CD14-positive monocyte (primary cell): ENCODE results near the gene TANC1. TPM values are rescaled to one million over a fixed set of nuclear protein-coding genes. Genes with fewer than 3 reads are reported as not detected.

Source experiments
- DNase-seq, 3 donors: peaks; one replicate each; pipeline ENCODE4 v3.0.0-alpha.2; 2011 to 2022
- H2AFZ ChIP-seq: 2 replicates; pipeline ENCODE4 v1.6.0; 2012; ENCODE audit warnings: mild to moderate bottlenecking, low read depth, low read length, inconsistent platforms; ENCODE audit not compliant: insufficient read depth, poor library complexity, severe bottlenecking
- H3K27ac ChIP-seq, 2 donors: 1 replicate in 1 of 2; 2 replicates in 1 of 2; pipeline ENCODE4 v1.5.1; 2012 to 2013; ENCODE audit warnings: low read length in 2 of 2, control low read depth in 1 of 2, inconsistent platforms in 1 of 2, low read depth in 1 of 2, mild to moderate bottlenecking in 1 of 2
- H3K27me3 ChIP-seq, 2 donors: one replicate each; pipeline versions ENCODE4 v1.6.0 to v1.6.1; 2011 to 2013; ENCODE audit warnings: low read length in 2 of 2; ENCODE audit not compliant: control insufficient read depth in 2 of 2, insufficient read depth in 2 of 2
- H3K36me3 ChIP-seq, 2 donors: replicated peaks in 1 of 2; 1 replicate in 1 of 2; 2 replicates in 1 of 2; pipeline versions ENCODE4 v1.5.1 to v1.6.1; 2012 to 2013; ENCODE audit warnings: low read length in 2 of 2, control low read depth in 1 of 2, inconsistent platforms in 1 of 2, mild to moderate bottlenecking in 1 of 2; ENCODE audit not compliant: insufficient read depth in 2 of 2, control insufficient read depth in 1 of 2
- H3K4me1 ChIP-seq, 2 donors: 1 replicate in 1 of 2; 2 replicates in 1 of 2; pipeline versions ENCODE4 v1.5.1 to v1.6.1; 2012 to 2013; ENCODE audit warnings: low read length in 2 of 2, control low read depth in 1 of 2, inconsistent platforms in 1 of 2, mild to moderate bottlenecking in 1 of 2, moderate library complexity in 1 of 2; ENCODE audit not compliant: insufficient read depth in 2 of 2, control insufficient read depth in 1 of 2
- H3K4me2 ChIP-seq: replicated peaks from 2 replicates; pipeline ENCODE3; 2012; ENCODE audit warnings: low read length, moderate library complexity, mild to moderate bottlenecking; ENCODE audit not compliant: poor library complexity, severe bottlenecking; ENCODE audit errors: extremely low read depth
- H3K4me3 ChIP-seq, 3 experiments: fragments of 200-600 bp in 1 of 3; sonication (generic) in 1 of 3; replicated peaks in 1 of 3; 1 replicate in 2 of 3; 2 replicates in 1 of 3; pipeline ENCODE4 v1.5.1; 2011 to 2013; ENCODE audit warnings: low read length in 3 of 3, mild to moderate bottlenecking in 3 of 3, control low read depth in 2 of 3, low read depth in 2 of 3, inconsistent platforms in 1 of 3, moderate library complexity in 1 of 3
- H3K79me2 ChIP-seq: 2 replicates; pipeline ENCODE4 v1.6.0; 2012; ENCODE audit warnings: mild to moderate bottlenecking, control low read depth, inconsistent platforms, low read length, moderate library complexity; ENCODE audit not compliant: insufficient read depth
- H3K9ac ChIP-seq: 2 replicates; pipeline ENCODE4 v1.6.0; 2017; ENCODE audit warnings: low read length, mild to moderate bottlenecking; ENCODE audit not compliant: insufficient read depth, poor library complexity, severe bottlenecking
- H3K9me3 ChIP-seq, 2 donors: replicated peaks in 1 of 2; 1 replicate in 1 of 2; 2 replicates in 1 of 2; pipeline versions ENCODE4 v1.5.1 to v1.6.1; 2012 to 2013; ENCODE audit warnings: low read length in 2 of 2, control low read depth in 1 of 2; ENCODE audit not compliant: control insufficient read depth in 1 of 2, insufficient read depth in 1 of 2
- H4K20me1 ChIP-seq: 2 replicates; pipeline ENCODE4 v1.6.0; 2012; ENCODE audit warnings: mild to moderate bottlenecking, low read length, control low read depth, moderate library complexity; ENCODE audit not compliant: insufficient read depth
- H3K27ac Mint-ChIP-seq, 7 donors: one replicate each; pipeline ENCODE4 v1.8.0; 2020; ENCODE audit warnings: mild to moderate bottlenecking in 7 of 7, mixed read lengths in 7 of 7, moderate library complexity in 6 of 7, inconsistent platforms in 2 of 7
- H3K27me3 Mint-ChIP-seq, 3 donors: one replicate each; pipeline ENCODE4 v1.8.0; 2021 to 2022; ENCODE audit warnings: low read depth in 3 of 3, mild to moderate bottlenecking in 3 of 3, mixed read lengths in 3 of 3, moderate library complexity in 3 of 3, inconsistent platforms in 1 of 3
- H3K36me3 Mint-ChIP-seq, 2 donors: one replicate each; pipeline ENCODE4 v1.8.0; 2020; ENCODE audit warnings: mixed read lengths in 2 of 2, inconsistent platforms in 1 of 2, mild to moderate bottlenecking in 1 of 2
- H3K4me1 Mint-ChIP-seq: one replicate; pipeline ENCODE4 v1.8.0; 2020; ENCODE audit warnings: mild to moderate bottlenecking, mixed read lengths
- H3K4me3 Mint-ChIP-seq, 2 donors: one replicate each; pipeline ENCODE4 v1.8.0; 2020; ENCODE audit warnings: mild to moderate bottlenecking in 2 of 2, mixed read lengths in 2 of 2, moderate library complexity in 1 of 2
- H3K9me3 Mint-ChIP-seq, 7 donors: one replicate each; pipeline ENCODE4 v1.8.0; 2020 to 2022; ENCODE audit warnings: mixed read lengths in 7 of 7, mild to moderate bottlenecking in 6 of 7, moderate library complexity in 6 of 7, inconsistent platforms in 2 of 7
- CTCF ChIP-seq: fragments of 200-600 bp; IDR thresholded peaks from one replicate; pipeline ENCODE4 v1.8.0; 2022; ENCODE audit warnings: antibody characterized with exemption, mild to moderate bottlenecking
- WGBS: methylation state at CpG from one replicate; pipeline ENCODE4 v1.1.5; 2013; ENCODE audit warnings: missing lambda C conversion rate; ENCODE audit not compliant: insufficient coverage; 5-methylcytosine and 5-hydroxymethylcytosine counted together
- intact Hi-C, 2 donors: fragments of 100-400 bp; cut with micrococcal nuclease; formaldehyde crosslinking; loops; one replicate each; pipeline versions ENCODE4 v1.15.0 to v1.15.1; 2023
- polyA plus RNA-seq, 3 donors: library from polyadenylated mRNA; depleted of rRNA in 1 of 3; unstranded in 2 of 3; stranded (reverse) in 1 of 3; fragments of 300-500 nt in 2 of 3; fragments of >200 nt in 1 of 3; fragmentation: Illumina TruSeq in 2 of 3; gene quantifications; 1 replicate in 2 of 3; 2 replicates in 1 of 3; pipeline ENCODE4 v1.2.3, GENCODE V29; 2012 to 2021

TANC1 gene
- polyA plus RNA-seq, 3 donors = 0.04 TPM; not detected in 2

GRCh38 chr2:159026170-159026569, 57.7 kb downstream of the TANC1 start:
- Mint-ChIP-seq H3K9me3 (peaks cover 0 to 3% (median 0%) of the 10 kb centered on the region in 7 donors), H3K27me3 (peaks cover 0 to 2% (median 0%) of the 10 kb centered on the region in 3 donors), H3K27ac (no peak overlapping the region), H3K4me1 (peaks cover 3% of the 10 kb centered on the region), H3K36me3 (no peaks in the 10 kb centered on the region), H3K4me3 (no peak overlapping the region)
- Histone ChIP-seq H3K4me1 (no peaks in the 10 kb centered on the region), H3K4me2 (no peak overlapping the region), H3K36me3 (no peaks in the 10 kb centered on the region), H3K4me3 (no peak overlapping the region), H3K79me2 (no peaks in the 10 kb centered on the region), H3K9ac (no peak overlapping the region), H3K27me3 (no peaks in the 10 kb centered on the region), H4K20me1 (no peaks in the 10 kb centered on the region), H3K27ac (no peak overlapping the region), H3K9me3 (no peaks in the 10 kb centered on the region), H2AFZ (no peak overlapping the region)
- 100% methylated on average over 1 of the region's 2 CpGs for WGBS
- no peak for DNase-seq
- TF ChIP-seq CTCF = no peak
- intact Hi-C loops = no loop called here

GRCh38 chr2:159028776-159029175, 60.3 kb downstream of the TANC1 start:
- Histone ChIP-seq H4K20me1 (no peaks in the 10 kb centered on the region), H3K4me1 (no peaks in the 10 kb centered on the region), H2AFZ (no peak overlapping the region), H3K79me2 (no peaks in the 10 kb centered on the region), H3K9ac (no peak overlapping the region), H3K36me3 (no peaks in the 10 kb centered on the region), H3K4me2 (no peak overlapping the region), H3K4me3 (no peak overlapping the region), H3K27ac (no peak overlapping the region), H3K27me3 (no peaks in the 10 kb centered on the region), H3K9me3 (no peaks in the 10 kb centered on the region)
- Mint-ChIP-seq H3K4me3 (no peak overlapping the region), H3K27me3 (peaks cover 0 to 2% (median 0%) of the 10 kb centered on the region in 3 donors), H3K9me3 (peaks cover 0 to 3% (median 0%) of the 10 kb centered on the region in 7 donors), H3K27ac (no peak overlapping the region), H3K4me1 (peaks cover 3% of the 10 kb centered on the region), H3K36me3 (no peaks in the 10 kb centered on the region)
- intact Hi-C loops = no loop called here
- no peak for TF ChIP-seq CTCF
- no peak for DNase-seq
- no CpG with 5 or more reads among the region's 1 CpG for WGBS
